Loucy (cell line): ENCODE results near the gene PCDH20.

ENCODE experiments used
- H2AFZ ChIP-seq: fragments of 200-600 bp; sonication (generic); 2 replicates; pipeline ENCODE4 v1.6.0; 2016; ENCODE audit warnings: antibody characterized with exemption, mild to moderate bottlenecking, low read length, moderate library complexity
- H3F3A ChIP-seq: fragments of 200-600 bp; 2 replicates; pipeline ENCODE4 v1.6.0; 2016; ENCODE audit warnings: antibody characterized with exemption, low read depth, mild to moderate bottlenecking
- H3K27me3 ChIP-seq: fragments of 200-600 bp; sonication (generic); 2 replicates; pipeline ENCODE4 v1.6.1; 2014; ENCODE audit warnings: low read length, mild to moderate bottlenecking; ENCODE audit not compliant: insufficient read depth, poor library complexity, severe bottlenecking
- H3K36me3 ChIP-seq: fragments of 200-600 bp; sonication (generic); 2 replicates; pipeline ENCODE4 v1.6.1; 2016; ENCODE audit warnings: low read length; ENCODE audit not compliant: insufficient read depth
- H3K4me1 ChIP-seq: fragments of 200-600 bp; sonication (generic); 2 replicates; pipeline ENCODE4 v1.5.1; 2014; ENCODE audit warnings: low read length, mild to moderate bottlenecking; ENCODE audit not compliant: insufficient read depth, poor library complexity, severe bottlenecking
- H3K4me2 ChIP-seq: fragments of 200-600 bp; sonication (generic); 2 replicates; pipeline ENCODE4 v1.6.0; 2014; ENCODE audit warnings: antibody characterized with exemption, low read length, low read depth, mild to moderate bottlenecking; ENCODE audit not compliant: poor library complexity, severe bottlenecking
- H3K4me3 ChIP-seq: fragments of 200-600 bp; sonication (generic); 2 replicates; pipeline ENCODE4 v1.5.1; 2014; ENCODE audit warnings: low read length, mild to moderate bottlenecking, mixed read lengths; ENCODE audit not compliant: poor library complexity, severe bottlenecking
- H3K79me2 ChIP-seq: fragments of 200-600 bp; sonication (generic); 2 replicates; pipeline ENCODE4 v1.6.1; 2014; ENCODE audit warnings: low read length; ENCODE audit not compliant: insufficient read depth
- H3K9ac ChIP-seq: fragments of 200-600 bp; sonication (generic); 2 replicates; pipeline ENCODE4 v1.6.0; 2014; ENCODE audit warnings: mild to moderate bottlenecking, low read depth, low read length, moderate library complexity; ENCODE audit not compliant: poor library complexity, severe bottlenecking
- H3K9me2 ChIP-seq: fragments of 200-600 bp; sonication (generic); replicated peaks from 2 replicates; pipeline ENCODE4 v1.6.1; 2016; ENCODE audit warnings: low read depth, low read length, mixed read lengths
- H3K9me3 ChIP-seq: fragments of 200-600 bp; sonication (generic); 2 replicates; pipeline ENCODE4 v1.6.1; 2014; ENCODE audit warnings: mild to moderate bottlenecking, antibody characterized with exemption, low read length, low read depth; ENCODE audit not compliant: insufficient read depth
- H4K20me1 ChIP-seq: fragments of 200-600 bp; sonication (generic); 2 replicates; pipeline ENCODE4 v1.6.0; 2014; ENCODE audit warnings: antibody characterized with exemption, low read length, mild to moderate bottlenecking; ENCODE audit not compliant: insufficient read depth, poor library complexity, severe bottlenecking
- EZH2phosphoT487 ChIP-seq: fragments of 200-600 bp; IDR thresholded peaks from 2 replicates; pipeline ENCODE4 v1.6.1; 2018; ENCODE audit warnings: antibody characterized with exemption, mild to moderate bottlenecking, moderate library complexity, borderline replicate concordance
- TF ChIP-seq, protein P1 (sequence below): fragments of 200-600 bp; sonication (generic); conservative IDR thresholded peaks from 2 replicates; pipeline ENCODE4 v1.5.1; 2014; ENCODE audit warnings: mild to moderate bottlenecking, antibody characterized with exemption, low read length

PCDH20 gene

GRCh38 chr13:61362522-61362921, 53.1 kb downstream of the PCDH20 start:
- no peak overlapping the region for H3K4me2 ChIP-seq
- no peaks in the 10 kb centered on the region for H3K36me3 ChIP-seq
- H3K27me3 ChIP-seq, result no peaks in the 10 kb centered on the region
- H3K79me2 ChIP-seq, result no peaks in the 10 kb centered on the region
- H3K4me1 ChIP-seq, result no peaks in the 10 kb centered on the region
- H3K9me3 ChIP-seq, result no peaks in the 10 kb centered on the region
- no peaks in the 10 kb centered on the region for H3K9me2 ChIP-seq
- H3K4me3 ChIP-seq, result no peak overlapping the region
- H4K20me1 ChIP-seq, result no peaks in the 10 kb centered on the region
- no peak overlapping the region for H3K9ac ChIP-seq
- H3F3A ChIP-seq, result no peaks in the 10 kb centered on the region
- H2AFZ ChIP-seq, result no peak overlapping the region
- TF ChIP-seq EZH2phosphoT487, result no peak
- TF ChIP-seq, protein P1, sequence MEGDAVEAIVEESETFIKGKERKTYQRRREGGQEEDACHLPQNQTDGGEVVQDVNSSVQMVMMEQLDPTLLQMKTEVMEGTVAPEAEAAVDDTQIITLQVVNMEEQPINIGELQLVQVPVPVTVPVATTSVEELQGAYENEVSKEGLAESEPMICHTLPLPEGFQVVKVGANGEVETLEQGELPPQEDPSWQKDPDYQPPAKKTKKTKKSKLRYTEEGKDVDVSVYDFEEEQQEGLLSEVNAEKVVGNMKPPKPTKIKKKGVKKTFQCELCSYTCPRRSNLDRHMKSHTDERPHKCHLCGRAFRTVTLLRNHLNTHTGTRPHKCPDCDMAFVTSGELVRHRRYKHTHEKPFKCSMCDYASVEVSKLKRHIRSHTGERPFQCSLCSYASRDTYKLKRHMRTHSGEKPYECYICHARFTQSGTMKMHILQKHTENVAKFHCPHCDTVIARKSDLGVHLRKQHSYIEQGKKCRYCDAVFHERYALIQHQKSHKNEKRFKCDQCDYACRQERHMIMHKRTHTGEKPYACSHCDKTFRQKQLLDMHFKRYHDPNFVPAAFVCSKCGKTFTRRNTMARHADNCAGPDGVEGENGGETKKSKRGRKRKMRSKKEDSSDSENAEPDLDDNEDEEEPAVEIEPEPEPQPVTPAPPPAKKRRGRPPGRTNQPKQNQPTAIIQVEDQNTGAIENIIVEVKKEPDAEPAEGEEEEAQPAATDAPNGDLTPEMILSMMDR, result no peak
